Activated CD8-positive, alpha-beta memory T cell treated with anti-CD3 and anti-CD28 coated beads, Interleukin-2, amount 50 U/mL, for 24 hours (primary cell): ENCODE results near the gene PRKG1.
"Not testable (repeated sequence)": the region's sequence is repeated elsewhere in the genome, so short reads cannot be mapped to it uniquely, and the experiment has no call there.

Experiments used
- DNase-seq: peaks from one replicate; pipeline ENCODE4 v3.0.0-alpha.2; 2020; ENCODE audit errors: extremely low read depth

Gene PRKG1

DNA sequence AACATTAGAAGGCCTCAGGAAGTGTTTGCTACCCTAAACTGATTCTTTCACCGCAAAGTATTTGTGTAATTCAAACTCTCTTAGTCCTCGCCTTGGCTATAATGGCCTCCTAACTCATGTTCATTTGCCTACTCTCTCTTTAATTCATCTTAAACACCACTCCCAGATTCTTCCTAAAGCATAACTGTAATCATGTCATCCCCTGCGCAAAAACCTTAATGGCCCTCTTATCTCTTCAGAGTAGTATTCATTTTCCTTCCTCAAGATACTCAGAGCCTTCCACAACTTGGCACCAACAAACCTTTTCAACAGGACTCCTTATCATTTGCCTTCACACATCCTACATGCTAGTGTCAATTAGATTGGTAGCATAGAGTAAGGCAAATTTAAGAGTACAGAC lies 582.2 kb downstream of the PRKG1 start:
- no peak for DNase-seq

DNA sequence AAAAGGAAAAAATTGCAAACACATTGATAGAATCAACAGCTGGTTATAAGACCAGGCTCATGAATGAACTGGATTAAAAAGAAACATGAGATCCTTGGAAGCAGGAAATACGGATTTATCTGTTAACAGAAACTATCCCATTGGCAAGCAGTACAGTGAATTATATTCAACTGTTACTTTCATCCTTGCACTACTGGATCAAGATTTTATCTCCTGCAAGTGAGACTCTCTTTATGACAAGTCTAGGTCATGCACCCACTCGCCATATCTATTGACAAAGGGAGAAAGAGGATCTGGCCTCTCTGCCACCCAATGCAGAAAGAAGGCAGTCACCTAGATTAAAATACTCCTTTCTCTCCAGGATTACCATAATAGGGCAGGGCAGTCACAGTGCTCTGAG lies 583.7 kb downstream of the PRKG1 start:
- no peak for DNase-seq

DNA sequence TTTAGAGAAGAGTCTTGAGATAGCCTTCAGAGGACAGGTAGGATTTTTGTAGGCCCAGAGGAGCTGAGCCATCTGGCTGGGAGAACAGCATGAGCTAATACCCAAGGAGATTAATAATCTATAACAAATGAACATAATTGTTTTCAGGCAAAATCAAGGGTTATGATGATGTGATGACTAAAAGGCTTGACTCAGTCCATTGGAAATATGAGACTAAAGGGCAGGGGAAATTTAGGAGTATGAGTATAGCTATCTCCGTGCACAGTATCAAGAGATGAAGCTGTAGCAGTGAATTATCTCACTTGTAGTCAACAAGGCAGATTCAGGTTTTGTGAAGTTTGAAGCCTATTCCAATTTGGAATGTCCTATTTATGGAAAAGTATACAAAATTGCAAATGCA lies 585.1 kb downstream of the PRKG1 start:
- DNase-seq, result no peak

DNA sequence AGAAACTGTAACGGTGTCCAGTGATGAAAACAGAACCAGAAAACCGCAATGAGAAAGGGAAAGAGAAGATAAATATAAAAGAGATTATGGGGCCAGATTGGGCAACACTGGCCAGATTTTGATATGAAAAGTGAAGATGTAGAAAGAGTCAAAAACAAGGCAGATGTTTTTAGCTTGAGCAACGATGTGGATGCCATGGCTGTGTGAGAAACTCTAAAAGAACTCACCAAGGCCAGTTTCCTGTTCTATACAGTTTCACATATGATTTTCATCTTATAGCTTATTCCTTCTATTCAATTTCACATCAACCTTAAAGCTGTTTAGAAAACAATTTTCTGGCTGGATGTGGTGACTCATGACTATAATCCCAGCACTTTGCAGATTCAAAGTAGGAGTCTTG lies 588.8 kb downstream of the PRKG1 start:
- DNase-seq, result no peak

DNA sequence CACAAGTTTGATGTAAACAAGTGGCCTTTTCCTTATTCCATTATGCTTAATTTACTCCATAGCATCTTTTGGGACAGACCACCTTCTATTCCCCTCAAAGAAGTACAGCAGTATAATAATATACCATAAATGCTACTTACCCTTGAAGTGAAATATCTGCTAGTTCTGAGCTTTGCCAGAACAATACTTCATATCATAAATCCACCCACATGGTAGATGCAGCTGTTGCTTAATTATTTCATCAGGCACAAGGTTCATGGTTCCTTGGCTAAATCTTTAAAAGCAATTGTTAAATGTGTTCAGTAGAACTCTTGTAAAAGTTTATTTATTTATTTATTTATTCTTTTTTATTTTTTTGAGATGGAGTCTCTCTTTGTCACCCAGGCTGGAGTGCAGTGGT lies 592.2 kb downstream of the PRKG1 start:
- DNase-seq, result no peak

DNA sequence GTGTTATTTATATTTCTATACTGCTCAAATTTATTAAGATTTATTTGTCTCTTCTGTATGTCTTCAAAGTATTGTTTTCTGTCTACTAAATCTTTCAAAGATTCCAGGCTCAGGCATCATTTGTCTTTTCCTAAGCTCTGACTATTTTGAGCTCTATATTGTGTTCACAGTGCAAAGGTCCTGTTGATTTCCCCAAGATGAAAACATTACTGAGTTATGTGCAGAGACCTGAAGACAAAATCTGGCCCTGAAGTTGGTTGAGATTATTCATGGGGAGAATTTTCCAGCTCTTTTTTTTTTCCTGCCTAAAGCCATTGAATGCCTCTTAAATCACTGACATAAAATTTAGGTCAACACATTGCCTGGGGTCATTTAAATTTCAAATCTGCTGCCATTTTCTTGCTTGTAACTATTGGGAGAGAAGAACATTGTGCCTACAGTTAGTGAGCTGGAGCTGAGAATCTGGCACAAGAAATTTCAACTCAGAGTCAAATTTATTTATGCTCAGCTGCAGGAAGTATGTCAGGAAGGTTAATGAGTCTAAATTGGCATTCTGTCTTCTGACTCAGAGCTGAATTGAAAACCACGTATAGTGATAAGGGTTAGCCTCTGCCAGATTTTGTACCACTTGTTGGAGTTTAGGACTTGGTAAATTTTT lies 593.5 kb downstream of the PRKG1 start:
- no peak for DNase-seq

DNA sequence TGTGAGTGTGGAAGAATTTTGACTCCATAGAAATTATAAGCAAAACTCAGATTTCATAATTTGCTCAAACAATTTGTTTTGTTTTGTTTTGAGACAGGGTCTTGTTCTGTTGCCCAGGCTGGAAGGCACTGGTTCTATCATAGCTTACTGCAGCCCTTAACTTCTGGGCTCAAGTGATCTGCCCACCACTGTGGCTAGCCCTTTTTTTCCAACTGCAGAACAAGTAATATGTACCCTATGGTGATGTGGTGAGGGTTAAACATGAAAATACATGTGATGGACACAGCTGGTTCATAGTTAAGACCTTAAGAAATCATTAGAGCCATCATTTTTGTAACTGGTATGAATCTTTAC lies 594.0 kb downstream of the PRKG1 start:
- DNase-seq, result no peak

DNA sequence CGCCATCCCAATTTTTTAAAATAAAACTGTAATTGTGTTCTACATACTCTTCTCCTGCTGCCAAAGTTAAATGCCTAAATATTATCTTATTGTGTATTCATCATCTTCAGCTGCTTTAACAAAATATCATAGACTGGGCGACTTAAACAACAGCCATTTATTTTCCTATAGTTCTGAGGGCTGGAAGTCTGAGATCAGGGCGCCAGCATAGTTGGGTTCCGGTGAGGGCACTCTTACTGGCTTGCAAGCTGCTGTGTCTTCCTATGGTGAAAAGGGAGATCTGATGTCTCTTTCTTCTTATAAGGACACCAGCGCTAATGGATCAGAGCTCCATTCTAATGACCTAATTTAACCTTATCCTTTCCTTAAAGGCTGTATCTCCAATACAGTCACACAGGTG lies 594.8 kb downstream of the PRKG1 start:
- DNase-seq, result no peak

DNA sequence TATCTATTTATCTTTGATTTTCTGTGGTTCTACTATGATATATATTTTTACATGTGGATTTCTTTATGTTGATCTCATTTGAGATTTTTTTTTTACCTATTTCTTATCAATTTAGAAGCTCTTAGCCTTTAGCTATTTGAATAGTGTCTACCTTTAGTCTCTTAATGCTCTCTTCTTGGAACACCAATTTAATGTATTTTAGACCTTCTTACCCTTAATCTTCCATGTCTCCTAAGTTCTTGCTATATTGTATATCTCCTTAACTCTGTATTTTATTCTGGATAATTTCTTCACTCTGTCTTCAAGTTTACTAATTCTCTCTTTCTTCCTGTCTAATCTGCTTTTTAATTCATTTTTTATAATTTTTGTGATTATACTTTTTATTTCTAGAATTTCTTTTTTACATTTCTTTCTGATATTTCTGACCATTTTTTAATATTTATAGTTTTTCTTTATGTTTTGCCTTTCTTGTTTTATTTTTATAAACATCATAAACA lies 597.8 kb downstream of the PRKG1 start:
- DNase-seq, result no peak

DNA sequence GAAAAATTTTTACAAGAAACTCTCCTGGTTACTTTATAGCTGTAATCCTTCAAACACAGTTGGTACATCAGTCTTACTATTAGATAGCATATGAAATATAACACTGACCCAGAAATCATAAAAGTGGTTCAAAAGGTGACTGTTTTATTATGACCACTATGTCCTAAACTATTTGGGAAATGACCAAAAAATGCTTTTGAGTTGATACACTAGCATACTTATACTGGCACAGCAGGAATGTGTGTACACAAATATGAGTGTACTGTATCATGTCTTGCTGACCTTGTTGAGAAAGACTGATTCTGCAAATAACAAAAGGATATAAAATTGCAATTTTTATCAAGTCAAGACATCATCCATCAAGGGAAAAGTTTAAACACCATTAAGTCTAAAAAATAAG lies 600.8 kb downstream of the PRKG1 start:
- no peak for DNase-seq

DNA sequence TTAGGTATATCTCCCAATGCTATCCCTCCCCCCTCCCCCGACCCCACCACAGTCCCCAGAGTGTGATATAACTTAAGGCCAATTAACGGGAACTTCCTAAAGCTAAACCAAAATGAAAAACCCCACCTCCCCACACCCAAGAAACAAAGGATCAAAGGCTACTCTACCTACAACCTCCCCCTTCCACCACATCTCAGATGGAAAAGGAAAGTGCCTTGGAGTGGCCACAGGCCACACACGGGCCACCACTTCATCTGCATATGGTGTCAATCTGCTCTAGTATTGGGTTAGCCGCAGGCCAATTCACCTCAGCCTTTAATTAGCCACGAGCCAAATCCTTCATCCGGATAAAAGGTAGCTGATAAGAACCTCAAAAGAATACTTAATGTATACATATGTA lies 605.6 kb downstream of the PRKG1 start:
- no peak for DNase-seq

DNA sequence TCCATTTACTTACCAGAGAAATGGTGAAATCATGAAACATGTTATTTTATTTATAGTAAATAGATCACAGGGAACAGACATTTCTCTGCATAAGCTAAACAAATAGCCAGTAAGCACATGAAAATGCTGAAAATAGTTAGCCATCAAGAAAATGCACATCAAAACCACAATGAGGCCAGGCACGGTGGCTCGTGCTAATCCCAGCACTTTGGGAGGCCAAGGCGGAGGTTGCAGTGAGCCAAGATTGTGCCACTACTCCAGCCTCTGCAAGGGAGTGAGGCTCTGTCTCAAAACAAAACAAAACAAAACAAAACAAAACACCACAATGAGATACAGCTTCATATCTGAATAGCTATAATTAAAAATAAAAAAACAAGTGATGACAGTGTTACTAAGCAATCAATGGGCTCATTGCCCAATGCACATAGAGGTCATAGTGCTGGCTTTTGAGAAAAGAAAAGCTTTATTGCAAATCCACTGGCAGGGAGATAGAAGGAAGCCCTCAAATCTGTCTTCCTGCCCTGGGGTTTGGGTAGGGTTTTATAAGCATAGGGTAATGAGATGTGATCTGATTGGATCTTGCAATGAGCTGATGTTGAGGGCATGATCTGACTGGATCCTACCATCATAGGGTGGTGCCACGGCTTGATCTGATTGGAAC lies 608.9 kb downstream of the PRKG1 start:
- DNase-seq, result no peak

DNA sequence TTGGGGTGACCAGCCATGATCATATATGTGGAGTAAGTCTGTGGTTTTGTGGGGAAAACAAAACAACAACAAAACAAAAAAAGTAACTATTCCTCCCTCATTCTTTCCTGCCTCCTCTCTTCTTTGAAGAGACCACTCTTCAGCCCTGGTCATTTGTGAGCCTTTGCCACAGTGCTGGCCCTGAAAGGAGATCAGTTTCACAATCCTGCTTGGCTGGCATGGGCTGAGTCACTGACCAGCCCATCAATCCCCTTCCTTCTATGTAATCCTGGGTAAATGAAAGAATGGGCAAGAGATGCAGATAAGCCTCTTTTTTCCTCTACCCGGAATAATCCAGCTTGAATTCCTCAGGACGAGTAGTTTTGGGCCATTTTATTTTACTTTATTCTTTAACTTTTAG lies 611.5 kb downstream of the PRKG1 start:
- no peak for DNase-seq

DNA sequence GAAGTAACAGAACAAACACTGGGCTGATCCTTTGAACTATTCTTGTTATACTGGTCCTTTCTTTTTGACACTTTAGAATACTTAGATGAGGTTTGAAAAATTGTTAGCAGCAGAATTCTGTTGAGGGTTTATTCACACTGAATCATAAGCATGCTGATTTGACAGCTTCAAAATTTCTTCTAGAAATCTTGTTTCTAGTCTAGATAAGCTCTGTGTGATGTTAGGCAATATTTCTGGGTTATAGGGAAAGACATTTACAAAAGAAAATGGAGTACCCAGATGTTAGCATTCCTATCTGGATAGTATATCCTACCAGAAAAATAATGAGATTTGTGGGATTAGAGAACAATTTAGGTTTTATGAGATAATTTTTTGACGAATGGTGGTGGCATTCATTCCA lies 613.0 kb downstream of the PRKG1 start:
- DNase-seq, result no peak

DNA sequence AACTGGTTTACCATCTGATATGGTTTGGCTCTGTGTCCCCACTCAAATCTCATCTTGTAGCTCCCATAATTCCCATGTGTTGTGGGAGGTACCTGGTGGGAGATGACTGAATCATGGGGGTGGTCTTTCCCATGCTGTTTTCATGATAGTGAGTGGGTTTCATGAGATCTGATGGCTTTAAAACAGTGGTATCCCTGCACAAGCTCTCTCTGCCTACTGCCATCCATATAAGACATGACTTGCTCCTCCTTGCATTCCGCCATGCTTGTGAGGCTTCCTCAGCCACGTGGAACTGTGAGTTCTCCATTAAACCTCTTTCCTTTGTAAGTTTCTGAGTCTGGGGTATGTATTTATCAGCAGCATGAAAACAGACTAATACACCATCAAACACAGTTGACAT lies 614.5 kb downstream of the PRKG1 start:
- DNase-seq, result not testable (repeated sequence)

DNA sequence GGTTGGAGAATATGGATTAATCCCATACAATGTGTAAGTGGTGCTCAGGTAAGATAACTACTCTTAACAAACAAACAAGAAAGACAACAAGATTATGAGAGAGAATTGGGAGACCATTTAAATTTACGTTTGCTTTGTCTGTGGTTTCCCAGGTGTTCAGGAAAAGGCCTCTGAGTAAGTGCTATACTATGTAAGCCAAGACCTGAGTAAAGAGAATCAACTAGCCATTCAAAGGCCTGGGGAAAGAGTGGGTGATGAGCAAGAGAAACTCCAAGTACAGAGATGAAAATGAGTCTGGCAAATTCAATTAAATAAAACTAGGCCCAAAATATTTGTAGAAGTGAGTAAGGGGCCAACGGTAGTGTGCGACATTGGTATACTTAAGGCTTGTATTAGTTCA lies 615.2 kb downstream of the PRKG1 start:
- DNase-seq, result no peak

DNA sequence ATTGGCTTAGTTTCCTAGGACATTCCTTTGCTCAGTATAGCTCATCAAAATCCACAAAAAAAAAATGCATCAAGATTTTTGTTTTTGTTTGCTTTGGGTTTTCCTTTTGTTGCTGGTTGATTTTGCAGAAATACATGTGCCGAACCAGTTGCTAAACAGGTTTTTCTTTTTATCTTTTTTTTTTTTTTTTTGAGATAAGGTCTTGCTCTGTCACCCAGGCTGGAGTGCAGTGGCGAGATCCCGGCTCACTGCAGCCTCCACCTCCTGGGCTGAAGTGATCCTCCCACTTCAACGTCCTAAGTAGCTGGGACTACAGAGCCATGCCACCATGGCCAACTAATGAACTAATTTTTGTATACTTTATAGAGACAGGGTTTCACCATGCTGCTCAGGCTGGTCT lies 616.8 kb downstream of the PRKG1 start:
- no peak for DNase-seq

DNA sequence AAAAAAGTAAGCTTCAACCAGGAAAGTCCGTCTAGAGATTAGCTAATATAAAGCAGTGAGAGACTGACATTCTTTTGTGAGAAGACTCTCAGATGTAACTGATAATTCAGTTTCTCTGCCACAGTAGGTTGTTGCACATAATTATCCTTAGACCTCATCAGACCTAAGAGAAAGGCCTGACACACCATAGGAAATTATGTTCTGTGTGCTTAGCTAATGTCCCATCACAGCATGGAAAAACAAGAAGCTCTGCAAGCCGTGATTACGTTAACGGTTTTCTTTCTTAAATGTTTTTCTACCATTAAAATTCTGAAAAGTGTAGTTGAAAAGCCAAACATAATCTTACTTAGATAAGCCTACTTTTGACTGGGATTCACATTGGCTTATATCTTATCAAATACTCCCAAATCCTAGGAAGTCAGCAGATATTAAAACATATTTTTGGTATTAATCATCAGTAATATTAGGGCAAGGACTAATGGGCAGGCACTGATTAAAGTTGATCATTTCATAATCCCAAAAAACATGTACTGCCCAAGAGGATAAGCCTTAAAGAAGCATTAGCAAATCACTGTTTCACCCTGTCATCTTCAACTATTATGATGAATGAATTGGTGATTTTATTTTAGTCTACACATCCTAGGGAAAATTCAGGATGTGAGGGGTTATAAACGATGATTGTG lies 619.9 kb downstream of the PRKG1 start:
- DNase-seq, result no peak

DNA sequence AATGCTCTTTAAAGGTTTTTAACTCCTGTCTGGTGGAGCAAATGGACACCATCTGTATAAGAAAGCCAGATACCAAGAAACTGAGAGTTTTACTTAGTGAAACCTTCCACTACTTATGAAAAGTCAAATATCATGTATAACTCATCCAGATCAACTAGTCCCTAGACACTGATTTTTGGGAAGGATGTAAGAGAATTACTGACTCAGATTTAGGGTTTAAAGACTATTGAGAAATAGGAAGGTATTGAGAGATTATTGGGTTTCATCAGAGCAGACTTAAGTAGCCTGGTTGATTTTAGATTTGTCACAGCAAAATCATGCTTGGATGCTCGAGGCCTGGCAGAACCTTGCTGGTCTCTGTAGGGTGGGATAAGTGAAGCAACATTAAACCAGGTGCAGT lies 622.0 kb downstream of the PRKG1 start:
- DNase-seq, result no peak

DNA sequence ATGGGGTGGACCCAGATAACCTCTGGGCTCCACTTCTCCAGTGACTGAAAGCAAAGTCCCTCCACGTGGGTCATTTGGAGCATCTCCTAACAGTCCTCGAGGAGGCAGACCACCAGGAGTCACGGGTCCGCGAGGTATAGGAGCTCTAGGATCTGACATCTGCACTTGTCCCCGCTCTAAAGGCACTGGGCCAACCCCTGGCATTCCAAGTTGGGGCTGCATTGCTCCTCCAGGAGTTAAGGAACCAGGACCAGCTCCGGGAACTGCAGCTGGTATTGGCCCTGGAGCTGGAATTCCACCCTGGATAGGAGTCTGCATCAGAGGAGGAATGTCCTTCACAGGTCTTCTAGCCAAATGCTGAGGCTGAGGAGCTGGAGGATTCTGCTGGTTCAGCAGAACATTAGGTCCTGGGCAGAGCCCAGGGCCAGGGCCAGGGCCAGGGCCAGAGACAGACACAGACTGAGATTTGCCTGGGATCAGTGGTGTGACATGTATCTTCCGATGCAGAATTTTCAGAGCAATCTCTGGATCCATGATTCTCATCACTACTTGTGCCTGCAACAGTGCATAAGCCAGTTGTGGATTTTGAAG lies 624.3 kb downstream of the PRKG1 start:
- no peak for DNase-seq

DNA sequence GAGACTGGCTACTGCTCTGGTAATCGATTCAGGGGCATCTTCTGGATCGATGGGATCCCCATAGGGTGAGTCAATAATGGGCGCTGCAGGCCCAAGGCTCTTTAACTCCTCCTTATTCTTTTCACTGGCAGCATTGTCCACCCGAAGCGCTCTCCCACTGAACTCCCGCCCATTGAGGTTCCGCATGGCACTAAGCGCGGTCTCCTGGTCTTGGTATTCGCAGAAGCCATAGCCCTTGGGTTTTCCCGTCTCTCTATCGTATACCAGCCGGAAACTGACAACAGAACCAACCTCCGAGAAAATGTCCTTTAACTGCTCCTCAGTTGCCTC lies 624.8 kb downstream of the PRKG1 start:
- DNase-seq, result no peak

DNA sequence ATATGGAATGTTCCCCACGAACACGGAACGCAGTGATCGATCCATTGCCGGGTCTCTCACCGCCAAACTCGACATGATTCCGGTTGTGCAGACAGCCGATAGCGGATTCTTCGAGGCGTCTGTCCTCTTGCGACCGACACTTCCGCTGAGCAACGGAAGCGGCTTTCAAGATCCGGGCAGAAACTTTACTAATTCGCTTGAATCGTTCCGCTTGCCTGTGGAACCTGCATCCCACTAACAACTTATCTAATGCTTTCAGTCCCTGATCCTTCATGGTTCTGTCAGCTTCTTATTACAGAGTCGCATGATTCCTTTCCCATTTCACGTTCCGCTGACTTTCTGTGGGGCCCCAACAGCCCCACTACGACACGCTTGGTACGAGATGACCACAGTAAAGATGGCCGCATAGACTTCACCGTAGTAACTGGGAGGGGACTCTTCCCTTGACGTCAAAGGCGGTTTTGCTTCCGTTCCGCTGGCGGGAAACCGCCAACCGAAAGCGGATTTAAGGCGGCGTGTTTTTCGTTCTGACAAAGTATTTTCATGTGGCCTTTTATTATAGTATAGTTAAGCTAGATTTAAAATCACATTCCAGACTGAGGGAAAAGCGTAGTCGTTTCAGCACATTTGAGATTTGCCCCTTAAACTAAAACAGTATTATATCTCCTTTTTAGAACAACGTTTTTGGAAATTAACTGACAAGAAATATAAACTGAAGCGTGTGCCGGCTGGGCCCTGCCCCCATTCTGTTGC lies 625.4 kb downstream of the PRKG1 start, which contains the start of gene CSTF2T:
Gene CSTF2T (minus strand): TSS at position 121 of the 753 bp plus-strand sequence. CDS start 46 bp downstream, at position 75.
- peak; percentile 83 for DNase-seq
